GM21786 (cell line): ENCODE results near the gene TLE1.
"Not testable (repeated sequence)": the region's sequence is repeated elsewhere in the genome, so short reads cannot be mapped to it uniquely, and the experiment has no call there.

Source experiments
- ATAC-seq: cut with Tn5 transposase; IDR thresholded peaks from one replicate; pipeline ENCODE4 v1.9.1; 2021; ENCODE audit not compliant: unreplicated experiment

Gene TLE1

DNA sequence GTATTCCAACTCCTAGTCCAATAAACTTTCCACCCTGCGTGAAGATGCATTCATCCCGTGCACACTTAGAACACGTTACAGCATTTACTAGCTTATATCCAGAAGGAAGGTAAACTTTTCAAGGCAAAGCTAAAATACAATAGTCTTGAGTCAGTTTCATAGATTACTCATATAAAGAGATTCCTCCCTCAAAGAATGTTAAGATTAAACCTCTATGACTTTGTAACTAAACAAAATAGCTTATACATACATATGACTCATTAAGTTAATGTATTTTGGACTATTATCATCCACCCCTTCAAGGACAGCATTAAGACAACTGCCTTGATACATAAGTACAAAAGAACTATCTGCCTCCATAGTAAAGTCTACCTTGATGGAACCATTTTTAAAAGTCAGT lies 36.1 kb downstream of the TLE1 start:
- no peak for ATAC-seq

GRCh38 chr9:81652058-81652687 lies 37.2 kb downstream of the TLE1 start:
- ATAC-seq, result no peak

DNA sequence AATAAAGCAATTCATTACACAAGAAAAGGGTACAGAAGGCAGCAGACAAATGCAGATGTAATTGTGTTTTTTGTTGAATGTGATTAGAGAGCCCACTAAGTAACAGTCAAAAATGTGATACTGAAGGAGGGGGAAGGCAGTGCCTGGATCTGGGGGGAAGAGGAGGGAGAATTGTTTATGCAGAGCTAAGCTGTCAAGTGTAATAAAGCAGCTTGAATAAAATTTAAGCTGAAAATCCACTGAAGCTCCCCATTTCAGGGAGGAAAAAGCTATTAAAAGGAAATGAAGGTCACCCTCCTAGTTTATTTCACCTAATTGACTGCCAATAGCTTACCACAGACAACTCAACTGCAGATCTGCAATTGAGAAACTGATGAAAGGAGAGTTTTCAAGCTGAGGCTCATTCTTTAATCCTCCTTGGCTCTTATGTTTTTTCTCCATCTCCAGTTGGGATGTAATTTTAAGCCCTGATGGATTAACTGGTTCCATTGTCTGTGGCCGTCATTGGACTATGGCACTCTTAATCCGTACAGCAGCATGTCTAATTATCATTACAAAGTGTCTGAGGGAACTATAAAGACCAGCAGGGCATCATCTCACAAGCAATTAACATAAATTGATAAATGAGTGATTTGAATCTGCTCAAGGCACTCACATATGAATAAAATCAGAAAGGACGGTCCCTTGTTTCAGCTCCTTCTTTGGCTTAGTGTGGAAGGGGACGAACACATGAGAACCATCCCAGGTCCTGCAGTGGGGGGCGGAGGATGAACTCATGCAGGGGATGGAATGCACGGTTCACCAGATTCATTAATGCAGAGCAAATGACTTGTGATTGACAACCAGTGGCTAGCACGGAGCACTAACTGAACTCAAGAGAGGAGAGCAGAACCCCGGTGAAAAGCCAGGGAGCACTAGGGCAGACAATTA lies 38.5 kb downstream of the TLE1 start:
- no peak for ATAC-seq

- no peak for ATAC-seq
Observed at GRCh38 chr9:81649475-81650240, 39.7 kb downstream of the TLE1 start.

DNA sequence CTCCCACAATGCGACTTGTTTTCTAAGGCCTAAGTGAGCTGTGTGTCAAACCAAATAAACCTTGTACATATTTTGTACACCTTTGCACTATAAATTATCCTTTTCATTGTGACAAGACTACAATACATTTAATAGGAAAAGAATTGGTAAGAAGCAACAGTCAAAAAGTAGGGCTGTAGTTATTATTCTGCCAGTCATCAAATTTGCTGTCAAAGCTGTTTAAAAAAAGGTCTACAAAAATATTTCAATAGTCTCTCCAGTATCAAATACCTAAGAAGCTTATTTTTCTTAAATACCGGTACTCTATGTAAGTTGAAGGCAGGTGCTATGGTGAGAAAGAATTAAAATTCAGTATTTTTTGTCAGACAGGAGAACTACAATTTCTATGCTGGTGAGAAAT lies 40.5 kb downstream of the TLE1 start:
- ATAC-seq, result no peak

GRCh38 chr9:81646337-81646736 lies 43.0 kb downstream of the TLE1 start:
- ATAC-seq, result no peak

- ATAC-seq, result not testable (repeated sequence)
Observed at GRCh38 chr9:81644513-81644912, 44.8 kb downstream of the TLE1 start.

GRCh38 chr9:81637276-81637675 lies 52.1 kb downstream of the TLE1 start:
- no peak for ATAC-seq

DNA sequence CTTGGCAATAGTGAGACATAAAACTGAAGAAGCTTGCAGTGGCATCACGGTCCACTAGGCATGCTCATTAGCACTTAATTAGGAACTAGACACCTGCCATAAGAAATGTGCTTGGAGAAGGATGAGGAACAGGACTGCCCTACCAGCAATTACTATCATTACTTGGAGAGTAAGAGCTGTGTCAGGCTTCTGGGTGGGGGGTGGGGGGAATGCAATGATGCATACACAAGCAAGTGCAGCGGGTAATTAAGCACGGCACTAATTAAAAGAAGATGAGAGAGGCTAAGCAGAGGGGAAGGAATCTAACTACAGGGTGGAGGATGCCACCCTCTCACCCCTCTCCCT lies 53.1 kb downstream of the TLE1 start:
- no peak for ATAC-seq

- ATAC-seq, result no peak
Observed at GRCh38 chr9:81635521-81636254, 53.7 kb downstream of the TLE1 start.

DNA sequence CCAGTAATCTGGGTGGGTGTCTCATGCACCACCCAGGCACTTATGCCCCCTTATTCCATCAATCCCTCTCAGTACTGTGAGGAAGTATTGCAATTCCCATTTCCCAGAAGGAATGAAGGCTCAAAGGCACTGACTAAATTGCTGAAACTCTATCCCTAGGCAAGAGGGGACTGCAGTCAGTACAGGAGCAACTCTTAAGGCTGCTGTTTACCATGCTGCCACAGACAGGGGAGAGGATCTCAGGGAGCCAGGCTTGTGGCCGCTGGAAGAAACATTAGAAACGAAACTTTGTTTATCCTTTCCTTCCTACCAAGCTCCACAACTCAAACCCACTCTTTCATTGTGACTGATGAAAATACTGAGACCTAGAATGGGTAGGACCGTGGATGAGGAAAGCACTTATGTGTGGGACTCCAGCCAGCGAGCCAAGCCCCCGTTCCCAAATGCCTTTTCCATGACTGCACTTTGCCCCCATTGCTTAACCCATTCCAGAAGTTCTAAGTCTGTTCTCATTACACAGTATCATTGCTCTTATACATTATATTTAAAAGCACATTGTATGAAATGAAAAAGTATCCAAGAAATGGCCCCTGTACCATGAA lies 54.3 kb downstream of the TLE1 start:
- ATAC-seq, result no peak

DNA sequence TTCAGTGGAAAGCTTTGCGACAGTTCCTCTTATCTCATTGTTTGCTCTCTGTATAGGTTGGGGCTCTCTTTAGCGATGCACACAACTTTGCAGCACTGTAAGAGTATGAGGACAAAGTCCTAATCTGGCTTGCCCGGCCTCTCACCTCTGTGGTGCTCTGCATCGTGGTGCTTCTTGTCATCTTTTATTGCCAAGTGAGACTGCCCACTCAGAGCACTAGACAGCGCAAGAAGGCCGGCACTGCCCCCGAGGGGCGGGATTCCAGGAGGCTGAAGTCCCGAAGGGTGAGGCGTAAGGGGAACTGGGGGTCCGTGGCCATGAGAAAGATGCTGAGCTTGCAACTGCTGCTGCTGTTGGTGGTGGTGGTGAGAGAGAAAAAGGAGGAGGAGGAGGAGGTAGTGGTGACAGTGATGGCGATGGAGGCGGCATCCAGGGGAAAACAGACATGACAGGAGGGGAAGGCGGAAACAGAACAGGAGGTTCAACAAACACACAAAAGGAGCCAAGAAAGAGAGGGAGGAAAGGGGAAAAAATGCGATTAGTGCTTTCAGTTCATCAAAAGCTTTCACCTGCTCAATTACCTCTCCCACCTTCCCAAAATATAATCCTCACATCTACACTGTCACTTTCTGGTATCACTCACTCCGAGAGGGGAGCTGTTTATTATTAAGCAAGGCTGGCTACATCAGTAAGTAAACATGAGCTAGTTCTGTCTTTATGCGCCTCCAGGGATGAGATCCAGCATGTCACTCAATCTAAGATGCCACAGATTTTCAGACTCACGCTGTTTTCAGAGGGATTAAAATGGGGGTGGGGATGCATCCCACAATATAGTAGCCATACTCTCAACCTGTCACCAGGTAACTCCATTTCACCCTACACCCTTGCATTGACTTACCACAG lies 55.1 kb downstream of the TLE1 start:
- no peak for ATAC-seq

DNA sequence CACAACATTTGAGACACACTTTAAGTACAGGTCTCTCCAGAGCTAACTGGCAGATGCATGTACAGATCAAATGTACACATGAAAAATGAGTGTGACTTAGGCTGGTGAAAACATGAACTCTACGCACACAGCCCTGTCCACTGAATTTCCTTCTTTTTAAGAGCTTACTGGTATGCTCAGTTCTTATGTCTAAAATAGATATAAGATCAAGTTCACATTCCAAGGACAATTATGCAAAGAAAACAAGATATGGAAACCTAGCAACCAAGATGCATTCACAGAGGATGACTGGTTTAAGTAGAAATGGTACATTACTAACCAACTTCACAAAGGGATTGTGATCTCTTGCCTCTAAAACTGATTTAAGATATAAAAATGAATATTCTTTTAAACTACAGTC lies 56.7 kb downstream of the TLE1 start:
- ATAC-seq, result no peak

DNA sequence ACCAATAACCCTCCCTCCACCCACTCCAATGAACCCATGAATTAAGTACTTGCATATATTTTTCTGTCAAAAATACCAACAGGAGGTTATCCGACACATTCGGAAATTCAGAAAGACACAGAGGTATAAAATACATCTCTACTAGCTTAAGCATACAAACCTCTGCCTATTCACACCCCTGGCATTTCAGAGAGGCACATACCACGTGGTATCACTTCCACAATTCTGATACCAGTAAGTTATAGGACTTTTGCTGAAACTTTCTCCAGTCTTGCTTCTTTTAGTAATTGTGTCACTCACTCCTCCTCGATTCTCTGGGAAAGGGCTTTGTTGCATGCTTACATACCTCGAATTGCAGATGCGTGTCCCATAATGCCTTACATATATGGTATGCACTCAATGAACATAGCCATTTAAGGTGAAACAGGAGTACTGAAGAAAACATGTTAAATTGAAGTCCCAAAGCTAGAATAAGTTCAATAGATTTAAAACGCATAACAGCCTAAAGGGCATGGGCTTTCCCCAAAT lies 58.1 kb downstream of the TLE1 start:
- ATAC-seq, result no peak

- no peak for ATAC-seq
Observed at GRCh38 chr9:81629440-81629839, 59.9 kb downstream of the TLE1 start.

- ATAC-seq, result no peak
Observed at GRCh38 chr9:81628897-81629296, 60.5 kb downstream of the TLE1 start.

GRCh38 chr9:81627481-81627880 lies 61.9 kb downstream of the TLE1 start:
- ATAC-seq, result no peak

DNA sequence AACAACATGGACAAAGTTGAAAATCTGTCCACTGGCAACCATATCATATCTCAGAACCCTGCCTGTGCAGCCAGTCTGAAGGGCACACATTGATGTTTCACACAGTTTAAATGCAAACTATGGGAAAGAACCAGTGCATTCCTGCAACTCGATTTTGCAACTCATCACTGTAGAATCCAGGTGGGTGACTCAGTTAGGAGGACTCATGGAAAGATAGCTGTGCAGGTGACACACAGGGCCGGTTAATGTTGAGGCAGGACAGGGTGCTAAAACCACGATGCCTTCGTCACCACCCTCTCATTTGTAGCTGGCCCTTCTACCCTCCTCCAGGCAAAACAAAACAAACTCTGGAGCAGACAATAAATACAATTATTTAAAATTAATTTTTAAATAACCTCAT lies 62.8 kb downstream of the TLE1 start:
- no peak for ATAC-seq

DNA sequence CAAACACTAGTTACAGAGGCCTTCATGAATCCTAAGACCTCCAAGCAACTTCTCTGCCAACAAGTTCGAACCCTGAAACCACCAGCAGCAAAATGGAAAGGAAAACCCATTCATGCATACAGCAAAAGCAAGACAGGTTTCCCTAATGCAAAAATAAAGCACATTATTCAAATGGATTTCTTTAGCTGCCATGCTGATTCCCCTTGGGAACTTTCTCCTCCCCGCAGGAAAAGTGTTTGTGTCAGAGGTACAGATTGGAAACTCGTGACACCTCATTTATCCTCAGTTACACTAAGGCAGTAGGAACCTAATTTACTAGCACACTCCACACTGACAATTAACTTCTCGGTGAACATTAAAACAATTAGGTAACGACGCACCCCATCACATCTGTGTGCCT lies 63.4 kb downstream of the TLE1 start:
- ATAC-seq, result no peak
